GM12878 (cell line): ENCODE measurements around the gene RIT1. TPM values are rescaled to one million over a fixed set of nuclear protein-coding genes. Genes with fewer than 3 reads are reported as not detected.

Source experiments
- ATAC-seq: fragments of 200-7000 bp; cut with Tn5 transposase; 3 replicates; pipeline ENCODE4 v1.9.1; 2020; ENCODE audit warnings: mild to moderate bottlenecking, moderate library complexity
- BruUV-seq: library from RNA; stranded (reverse); fragments of 400-500 nt; replicated peaks from 2 replicates; lab custom pipeline; 2021; lab: Mats Ljungman, UMichigan
- CTCF ChIA-PET: fragments of 300-600 bp; sonication (Branson Sonifier 250); formaldehyde crosslinking; extraction: SDS; loops from one replicate; lab custom pipeline; 2021; ENCODE audit warnings: inconsistent platforms; lab: Yijun Ruan, JAX
- POLR2A ChIA-PET: fragments of 350-600 bp; formaldehyde crosslinking; extraction: SDS; loops from one replicate; lab custom pipeline; 2021; ENCODE audit warnings: inconsistent platforms; lab: Charles Lee
- RAD21 ChIA-PET: fragments of 300-600 bp; sonication (Branson Sonifier 250); formaldehyde crosslinking; loops from one replicate; lab custom pipeline; 2023; ENCODE audit warnings: antibody characterized with exemption; ENCODE audit not compliant: unreplicated experiment; lab: Charles Lee
- SMC1A ChIA-PET: fragments of 300-600 bp; sonication (Branson Sonifier 250); formaldehyde crosslinking; loops from one replicate; lab custom pipeline; 2023; ENCODE audit not compliant: unreplicated experiment, uncharacterized antibody; lab: Charles Lee
- DNase-seq: peaks from one replicate; pipeline ENCODE4 v3.0.0-alpha.2; 2011; ENCODE audit warnings: low read depth, low spot score
- FAIRE-seq: peaks from 3 replicates; lab custom pipeline; 2011; peaks lifted over from hg19 to GRCh38; lab: Jason Lieb, UNC
- H2AFZ ChIP-seq: 2 replicates; pipeline ENCODE4 v1.6.0; 2011; ENCODE audit warnings: low read depth, low read length, control low read depth; ENCODE audit not compliant: control insufficient read depth
- H3K27ac ChIP-seq: 2 replicates; pipeline ENCODE4 v1.5.1; 2011; ENCODE audit warnings: control low read depth; ENCODE audit not compliant: control insufficient read depth, insufficient read depth
- H3K27me3 ChIP-seq, 2 experiments: replicated peaks in 1 of 2; 2 replicates each; pipeline versions ENCODE4 v1.6.0 to v1.6.1; 2011; ENCODE audit warnings: low read length in 1 of 2; ENCODE audit not compliant: control insufficient read depth in 2 of 2, insufficient read depth in 2 of 2
- H3K36me3 ChIP-seq, 2 experiments: 2 replicates each; pipeline ENCODE4 v1.5.1; 2011; ENCODE audit warnings: low read length in 1 of 2; ENCODE audit not compliant: control insufficient read depth in 2 of 2, insufficient read depth in 2 of 2
- H3K4me1 ChIP-seq: 2 replicates; pipeline ENCODE4 v1.6.1; 2011; ENCODE audit warnings: mild to moderate bottlenecking, low read length, moderate library complexity, mixed read lengths; ENCODE audit not compliant: control insufficient read depth, insufficient read depth
- H3K4me2 ChIP-seq: 2 replicates; pipeline ENCODE4 v1.6.0; 2011; ENCODE audit warnings: control low read depth; ENCODE audit not compliant: control insufficient read depth, insufficient read depth
- H3K4me3 ChIP-seq: fragments of 200-600 bp; sonication (generic); 2 replicates; pipeline ENCODE4 v1.5.1; 2016
- H3K79me2 ChIP-seq: 2 replicates; pipeline ENCODE4 v1.6.0; 2011; ENCODE audit warnings: low read length; ENCODE audit not compliant: control insufficient read depth, insufficient read depth
- H3K9ac ChIP-seq: 2 replicates; pipeline ENCODE4 v1.8.0; 2011; ENCODE audit warnings: low read length, control low read depth, mixed read lengths; ENCODE audit not compliant: control insufficient read depth, insufficient read depth
- H3K9me3 ChIP-seq: replicated peaks from 3 replicates; pipeline ENCODE4 v1.5.1; 2011; ENCODE audit warnings: mild to moderate bottlenecking, low read length; ENCODE audit not compliant: control insufficient read depth, insufficient read depth
- H4K20me1 ChIP-seq: 2 replicates; pipeline ENCODE4 v1.6.0; 2011; ENCODE audit not compliant: control insufficient read depth, insufficient read depth
- CREB1 ChIP-seq: IDR thresholded peaks from 2 replicates; pipeline ENCODE4 v1.6.1; 2012; ENCODE audit warnings: low read depth, mild to moderate bottlenecking, inconsistent platforms
- KAT2A ChIP-seq: conservative IDR thresholded peaks from 2 replicates; pipeline ENCODE4 v1.6.1; 2011; ENCODE audit warnings: low read depth, low read length; ENCODE audit not compliant: control insufficient read depth
- MEF2A ChIP-seq: IDR thresholded peaks from 2 replicates; pipeline ENCODE4 v1.6.1; 2011; ENCODE audit warnings: low read depth, mild to moderate bottlenecking, low read length, moderate library complexity; ENCODE audit not compliant: insufficient read depth
- NFIC ChIP-seq: IDR thresholded peaks from 2 replicates; pipeline ENCODE4 v1.6.1; 2012; ENCODE audit warnings: low read depth, mild to moderate bottlenecking, inconsistent platforms, low read length, moderate library complexity
- STAT3 ChIP-seq: IDR thresholded peaks from 2 replicates; pipeline ENCODE4 v1.6.1; 2011; ENCODE audit warnings: low read depth, low read length, improper control_type of control experiment
- ZNF687 ChIP-seq: fragments of 450-650 bp; IDR thresholded peaks from 2 replicates; pipeline ENCODE4 v1.6.1; 2017; ENCODE audit warnings: mild to moderate bottlenecking, moderate library complexity
- WGBS: methylation state at CpG from one replicate; pipeline ENCODE4 v1.1.6; 2016; ENCODE audit warnings: low lambda C conversion rate; ENCODE audit not compliant: insufficient replicate concordance, insufficient coverage; ENCODE audit errors: missing lambda C conversion rate; 5-methylcytosine and 5-hydroxymethylcytosine counted together
- in situ Hi-C: fragments of 300-500 bp; cut with MboI; formaldehyde crosslinking; loops from 9 replicates; pipeline ENCODE4 v1.14.3; 2018; ENCODE audit warnings: mixed read lengths
- intact Hi-C: fragments of 100-400 bp; cut with micrococcal nuclease; formaldehyde crosslinking; loops from one replicate; pipeline ENCODE4 v1.14.2; 2022; ENCODE audit not compliant: unreplicated experiment
- polyA plus RNA-seq, 11 experiments: library from polyadenylated mRNA; depleted of rRNA in 4 of 11; unstranded in 6 of 11; stranded (reverse) in 5 of 11; fragments of >200 nt; fragmentation: Nextera tagmentation in 4 of 11; fragmentation: Illumina TruSeq in 1 of 11; extraction: Ambion mirVana in 4 of 11; extraction: Trizol in 1 of 11; gene quantifications; 1 replicate in 1 of 11; 2 replicates in 10 of 11; pipeline versions ENCODE4 v1.2.1 to v1.2.3, GENCODE V29; 2011 to 2016; ENCODE audit warnings: inconsistent platforms in 2 of 11, missing spikeins in 2 of 11, low read depth in 1 of 11
- total RNA-seq, 4 experiments: library from RNA; depleted of rRNA in 3 of 4; stranded (reverse); fragments of >200 nt in 3 of 4; fragmentation: Illumina TruSeq in 1 of 4; extraction: Trizol in 1 of 4; gene quantifications; 2 replicates each; pipeline versions ENCODE4 v1.2.1 to v1.2.3, GENCODE V29; 2013 to 2021
- TF ChIP-seq, protein P1 (sequence below), 3 experiments: IDR thresholded peaks in 2 of 3; conservative IDR thresholded peaks in 1 of 3; 2 replicates each; pipeline ENCODE4 v1.5.1; 2011; ENCODE audit warnings: low read depth in 3 of 3, low read length in 3 of 3, mild to moderate bottlenecking in 3 of 3, control low read depth in 2 of 3, moderate library complexity in 2 of 3, inconsistent platforms in 1 of 3, mixed read lengths in 1 of 3; ENCODE audit not compliant: control insufficient read depth in 2 of 3, insufficient read depth in 1 of 3; ENCODE audit errors: extremely low read depth in 1 of 3

Gene RIT1
- total and polyA plus RNA-seq, 10 of the 15 experiments (the other 5 are each of a cell fraction or from before 2014, with no cell fraction given), result 6.8 to 61.5 (median 13.7) TPM

GRCh38 chr1:155932487-155932886 lies 21.3 kb upstream of the RIT1 start (continued):
- no peak for TF ChIP-seq ZNF687

DNA sequence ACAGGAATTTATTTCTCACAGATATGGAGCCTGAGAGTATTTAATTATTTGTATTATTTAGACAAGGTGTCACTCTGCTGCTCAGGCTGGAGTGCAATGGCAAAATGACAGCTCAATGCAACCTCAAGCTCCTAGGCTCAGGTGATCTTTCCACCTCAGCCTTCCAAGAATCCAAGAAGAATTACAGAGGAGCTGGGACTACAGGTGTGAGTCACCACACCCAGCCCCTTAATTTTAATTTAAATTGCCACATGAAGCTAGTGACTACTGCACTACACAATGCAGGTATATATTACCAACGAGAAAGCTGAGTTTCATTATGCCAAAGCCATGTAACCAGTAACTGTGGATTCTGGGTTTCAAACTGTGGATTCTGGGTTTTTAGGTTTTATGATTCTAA lies 20.9 kb upstream of the RIT1 start:
- H3K27ac ChIP-seq, result no peak overlapping the region
- ATAC-seq, result no peak
- no peaks in the 10 kb centered on the region for H3K9me3 ChIP-seq
- ChIA-PET RAD21 (interaction anchor here (0.8 to 6.4 kb wide), 11 partner anchors 8 to 134 kb away, joined by 3 to 49 read pairs (median 4); partner anchors contain the start of gene ARHGEF2), SMC1A (interaction anchor here (0.7 to 6.0 kb wide), 18 partner anchors 9 to 134 kb away, joined by 3 to 51 read pairs (median 4); partner anchors contain the start of genes GON4L, RXFP4 and SYT11), CTCF (interaction anchor here (0.6 to 6.4 kb wide), 18 partner anchors 12 to 136 kb away, joined by 3 to 84 read pairs (median 3); no protein-coding TSS in a partner anchor), POLR2A (interaction anchor here (0.7 to 4.2 kb wide), 9 partner anchors 12 to 80 kb away, joined by 3 to 78 read pairs (median 9); partner anchors contain the start of genes ARHGEF2, RIT1 and SYT11)
- intact Hi-C loops, result no loop called here
- TF ChIP-seq MEF2A (no peak), STAT3 (no peak), KAT2A (no peak), NFIC (no peak), CREB1 (no peak)
- TF ChIP-seq, protein P1, sequence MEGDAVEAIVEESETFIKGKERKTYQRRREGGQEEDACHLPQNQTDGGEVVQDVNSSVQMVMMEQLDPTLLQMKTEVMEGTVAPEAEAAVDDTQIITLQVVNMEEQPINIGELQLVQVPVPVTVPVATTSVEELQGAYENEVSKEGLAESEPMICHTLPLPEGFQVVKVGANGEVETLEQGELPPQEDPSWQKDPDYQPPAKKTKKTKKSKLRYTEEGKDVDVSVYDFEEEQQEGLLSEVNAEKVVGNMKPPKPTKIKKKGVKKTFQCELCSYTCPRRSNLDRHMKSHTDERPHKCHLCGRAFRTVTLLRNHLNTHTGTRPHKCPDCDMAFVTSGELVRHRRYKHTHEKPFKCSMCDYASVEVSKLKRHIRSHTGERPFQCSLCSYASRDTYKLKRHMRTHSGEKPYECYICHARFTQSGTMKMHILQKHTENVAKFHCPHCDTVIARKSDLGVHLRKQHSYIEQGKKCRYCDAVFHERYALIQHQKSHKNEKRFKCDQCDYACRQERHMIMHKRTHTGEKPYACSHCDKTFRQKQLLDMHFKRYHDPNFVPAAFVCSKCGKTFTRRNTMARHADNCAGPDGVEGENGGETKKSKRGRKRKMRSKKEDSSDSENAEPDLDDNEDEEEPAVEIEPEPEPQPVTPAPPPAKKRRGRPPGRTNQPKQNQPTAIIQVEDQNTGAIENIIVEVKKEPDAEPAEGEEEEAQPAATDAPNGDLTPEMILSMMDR (IDR thresholded peaks at IDR 0.05 in 2 of 3, conservative IDR thresholded peaks at IDR 0.05 in 1 of 3; ENCODE audit: control insufficient read depth in 2 of 3, extremely low read depth in 1 of 3, insufficient read depth in 1 of 3, low read depth in 3 of 3, low read length in 3 of 3), result no peak
- H2AFZ ChIP-seq, result no peak overlapping the region
- in situ Hi-C loops, result loop anchor here (5.0 kb wide), 1 partner anchor 135 kb away; no protein-coding TSS in a partner anchor
- H3K4me1 ChIP-seq, result peaks cover 10% of the 10 kb centered on the region
- 58% methylated on average over 1 of the region's 1 CpG for WGBS
- DNase-seq, result no peak
- no peaks in the 10 kb centered on the region for H3K27me3 ChIP-seq
- peak overlapping the region; percentile 99 for H3K4me3 ChIP-seq
- peaks cover 5% of the 10 kb centered on the region; the same call in 1 of the 2 replicates for H4K20me1 ChIP-seq
- peaks cover 54% of the 10 kb centered on the region for H3K79me2 ChIP-seq
- peaks cover 2 to 26% of the 10 kb centered on the region in 2 experiments for H3K36me3 ChIP-seq
- FAIRE-seq, result no peak
- peak overlapping the region; percentile 80 for H3K4me2 ChIP-seq
- BruUV-seq, result no TSS peak
- no peak overlapping the region for H3K9ac ChIP-seq
